Measurements from ENCODE around the gene NIPAL4.

DNA sequence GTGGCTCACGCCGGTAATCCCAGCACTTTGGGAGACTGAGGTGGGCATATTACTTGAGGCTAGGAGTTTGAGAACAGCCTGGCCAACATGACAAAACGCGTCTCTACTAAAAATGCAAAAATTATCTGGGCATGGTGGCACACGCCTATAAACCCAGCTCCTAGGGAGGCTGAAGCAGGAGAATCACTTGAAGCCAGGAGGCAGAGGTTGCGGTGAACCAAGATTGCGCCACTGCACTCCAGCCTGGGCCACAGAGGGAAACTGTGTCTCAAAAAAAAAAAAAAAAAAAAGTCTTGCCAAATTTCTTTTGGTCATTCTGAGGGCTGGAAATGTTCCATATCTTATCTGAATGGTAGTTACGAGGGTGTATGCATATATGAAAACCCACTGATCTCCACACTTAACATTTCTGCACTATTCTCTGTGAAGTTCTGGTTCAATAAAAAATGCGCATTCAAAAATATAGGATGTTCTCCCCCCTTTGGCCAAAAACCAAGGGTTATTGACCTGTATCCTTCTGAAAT, 13.5 kb upstream of the NIPAL4 start:
- TF ChIP-seq, protein P1, sequence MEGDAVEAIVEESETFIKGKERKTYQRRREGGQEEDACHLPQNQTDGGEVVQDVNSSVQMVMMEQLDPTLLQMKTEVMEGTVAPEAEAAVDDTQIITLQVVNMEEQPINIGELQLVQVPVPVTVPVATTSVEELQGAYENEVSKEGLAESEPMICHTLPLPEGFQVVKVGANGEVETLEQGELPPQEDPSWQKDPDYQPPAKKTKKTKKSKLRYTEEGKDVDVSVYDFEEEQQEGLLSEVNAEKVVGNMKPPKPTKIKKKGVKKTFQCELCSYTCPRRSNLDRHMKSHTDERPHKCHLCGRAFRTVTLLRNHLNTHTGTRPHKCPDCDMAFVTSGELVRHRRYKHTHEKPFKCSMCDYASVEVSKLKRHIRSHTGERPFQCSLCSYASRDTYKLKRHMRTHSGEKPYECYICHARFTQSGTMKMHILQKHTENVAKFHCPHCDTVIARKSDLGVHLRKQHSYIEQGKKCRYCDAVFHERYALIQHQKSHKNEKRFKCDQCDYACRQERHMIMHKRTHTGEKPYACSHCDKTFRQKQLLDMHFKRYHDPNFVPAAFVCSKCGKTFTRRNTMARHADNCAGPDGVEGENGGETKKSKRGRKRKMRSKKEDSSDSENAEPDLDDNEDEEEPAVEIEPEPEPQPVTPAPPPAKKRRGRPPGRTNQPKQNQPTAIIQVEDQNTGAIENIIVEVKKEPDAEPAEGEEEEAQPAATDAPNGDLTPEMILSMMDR (conservative IDR thresholded peaks at IDR 0.05 in 1 of 2, IDR thresholded peaks at IDR 0.05 in 1 of 2; ENCODE audit: extremely low read depth in 1 of 2, insufficient read depth in 1 of 2, low read depth in 1 of 2, low read length in 2 of 2), result no peak
- no peak for TF ChIP-seq EZH2 (IDR thresholded peaks at IDR 0.05; ENCODE audit: borderline replicate concordance, low read length)

Measured in mammary epithelial cell (primary cell).